ENCODE results near the gene MARCHF4. TPM values are rescaled to one million over a fixed set of nuclear protein-coding genes. Genes with fewer than 3 reads are reported as not detected.

The MARCHF4 gene
- total RNA-seq, 1 experiment from 2014 or later, result 0.26 TPM

DNA sequence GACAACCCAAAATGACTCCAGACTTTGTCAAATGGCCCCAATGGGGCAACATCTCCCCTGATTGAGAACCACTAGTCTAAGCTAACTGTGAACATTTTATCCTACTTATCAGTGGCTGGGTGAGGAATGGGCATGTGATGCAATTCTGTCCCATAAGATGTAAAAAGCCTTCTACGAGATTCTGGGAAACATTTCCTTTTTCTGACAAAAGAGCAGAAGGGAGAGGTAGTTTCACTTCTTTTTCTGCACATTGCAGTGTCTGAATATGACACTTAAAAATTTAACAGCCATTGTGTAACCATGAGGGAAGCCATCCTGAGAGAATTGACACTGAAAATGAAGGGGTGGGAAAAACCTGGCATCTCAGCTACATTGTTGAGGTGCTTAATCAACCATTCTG is 17.3 kb upstream of the MARCHF4 start:
- H3K79me2 ChIP-seq (ENCODE audit: insufficient read depth, low read length), result no peaks in the 10 kb centered on the region
- no peak overlapping the region for H3K4ac ChIP-seq (ENCODE audit: low read depth, low read length)
- H3K9ac ChIP-seq (ENCODE audit: extremely low read depth, insufficient read length, low read length), result no peak overlapping the region
- no peak overlapping the region for H3K18ac ChIP-seq (ENCODE audit: insufficient read length, low read depth, low read length)
- no peaks in the 10 kb centered on the region; a peak in 2 of 7 replicates for H3K36me3 Mint-ChIP-seq (ENCODE audit: insufficient read depth in 1 of 3, low read depth in 3 of 3)
- no peak overlapping the region for H2BK15ac ChIP-seq (ENCODE audit: low read depth, low read length)
- no peak overlapping the region for H3K23ac ChIP-seq (ENCODE audit: insufficient read length, low read depth, low read length)
- no peak overlapping the region for H3K4me3 Mint-ChIP-seq
- no peak overlapping the region for H2BK5ac ChIP-seq (ENCODE audit: insufficient read length, low read length)
- no peaks in the 10 kb centered on the region for H3K23me2 ChIP-seq (ENCODE audit: insufficient read length, low read depth, low read length, poor library complexity, severe bottlenecking)
- no peaks in the 10 kb centered on the region for H3K79me1 ChIP-seq (ENCODE audit: insufficient read depth, low read depth, low read length, poor library complexity, severe bottlenecking)
- H2AFZ ChIP-seq (ENCODE audit: low read length), result no peak overlapping the region
- H3K4me1 Mint-ChIP-seq, result peaks cover 18 to 20% of the 10 kb centered on the region in 2 experiments; a peak in 3 of 4 replicates
- no peak overlapping the region for H2BK20ac ChIP-seq (ENCODE audit: low read depth, low read length, poor library complexity, severe bottlenecking)
- H4K8ac ChIP-seq (replicated peaks; ENCODE audit: insufficient read length, low read depth, low read length), result no peak overlapping the region
- DNase-seq, result no peak
- H3K27ac ChIP-seq (ENCODE audit: insufficient read length, low read depth, low read length), result no peak overlapping the region
- H2BK12ac ChIP-seq (ENCODE audit: insufficient read length, low read depth, low read length), result no peak overlapping the region
- H4K20me1 ChIP-seq (ENCODE audit: control insufficient read depth, insufficient read depth, insufficient read length), result no peaks in the 10 kb centered on the region
- no peak overlapping the region for H4K91ac ChIP-seq (ENCODE audit: insufficient read length, low read depth, low read length)
- no peak overlapping the region for H2AK5ac ChIP-seq (ENCODE audit: insufficient read length, low read length)
- H3K4me2 ChIP-seq (ENCODE audit: insufficient read depth, insufficient read length, low read length), result no peak overlapping the region
- peaks cover 3% of the 10 kb centered on the region for H3K4me1 ChIP-seq (ENCODE audit: insufficient read depth, low read length)
- no peak overlapping the region for H3T11ph ChIP-seq (ENCODE audit: low read length)
- no peak overlapping the region for H3K14ac ChIP-seq (ENCODE audit: insufficient read depth, low read length)
- no peaks in the 10 kb centered on the region for H3K9me3 Mint-ChIP-seq
- H4K5ac ChIP-seq (ENCODE audit: insufficient read length, low read depth, low read length), result no peak overlapping the region
- no CpG with 5 or more reads among the region's 1 CpG for WGBS (ENCODE audit: extremely low coverage, insufficient read length, low lambda C conversion rate)
- H3K56ac ChIP-seq (ENCODE audit: insufficient read length, low read depth, low read length), result no peak overlapping the region
- H3K9me3 ChIP-seq (ENCODE audit: control insufficient read depth, low read depth, low read length), result no peaks in the 10 kb centered on the region
- H3K27me3 ChIP-seq (ENCODE audit: insufficient read depth, low read length), result no peaks in the 10 kb centered on the region
- peaks cover 4% of the 10 kb centered on the region for H3K27me3 Mint-ChIP-seq (ENCODE audit: low read depth)
- H3K27ac Mint-ChIP-seq, result no peak overlapping the region
- no peak overlapping the region for H2BK120ac ChIP-seq (ENCODE audit: low read depth, low read length, poor library complexity, severe bottlenecking)
- TF ChIP-seq, protein P1, sequence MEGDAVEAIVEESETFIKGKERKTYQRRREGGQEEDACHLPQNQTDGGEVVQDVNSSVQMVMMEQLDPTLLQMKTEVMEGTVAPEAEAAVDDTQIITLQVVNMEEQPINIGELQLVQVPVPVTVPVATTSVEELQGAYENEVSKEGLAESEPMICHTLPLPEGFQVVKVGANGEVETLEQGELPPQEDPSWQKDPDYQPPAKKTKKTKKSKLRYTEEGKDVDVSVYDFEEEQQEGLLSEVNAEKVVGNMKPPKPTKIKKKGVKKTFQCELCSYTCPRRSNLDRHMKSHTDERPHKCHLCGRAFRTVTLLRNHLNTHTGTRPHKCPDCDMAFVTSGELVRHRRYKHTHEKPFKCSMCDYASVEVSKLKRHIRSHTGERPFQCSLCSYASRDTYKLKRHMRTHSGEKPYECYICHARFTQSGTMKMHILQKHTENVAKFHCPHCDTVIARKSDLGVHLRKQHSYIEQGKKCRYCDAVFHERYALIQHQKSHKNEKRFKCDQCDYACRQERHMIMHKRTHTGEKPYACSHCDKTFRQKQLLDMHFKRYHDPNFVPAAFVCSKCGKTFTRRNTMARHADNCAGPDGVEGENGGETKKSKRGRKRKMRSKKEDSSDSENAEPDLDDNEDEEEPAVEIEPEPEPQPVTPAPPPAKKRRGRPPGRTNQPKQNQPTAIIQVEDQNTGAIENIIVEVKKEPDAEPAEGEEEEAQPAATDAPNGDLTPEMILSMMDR (conservative IDR thresholded peaks at IDR 0.05), result no peak
